Activated CD4-positive, CD25-positive, alpha-beta regulatory T cell treated with anti-CD3 and anti-CD28 coated beads, Interleukin-2, amount 50 U/mL, for 24 hours (primary cell): ENCODE measurements around the gene CT47A1.
"Not testable (repeated sequence)": the region's sequence is repeated elsewhere in the genome, so short reads cannot be mapped to it uniquely, and the experiment has no call there.

Source experiments
- ATAC-seq, 2 donors: fragments of 150-1000 bp; cut with Tn5 transposase; one replicate each; pipeline ENCODE4 v1.10.0; 2021; ENCODE audit warnings: mild to moderate bottlenecking in 1 of 2, moderate library complexity in 1 of 2

CT47A1 gene

GRCh38 chrX:120985660-120986059 lies at the start of gene CT47A1:
Gene CT47A1 (minus strand): TSS chrX:120985760. CDS start chrX:120985529, 231 bp downstream.
- not testable (repeated sequence) for ATAC-seq

GRCh38 chrX:121032531-121032930 lies 47.0 kb upstream of the CT47A1 start:
- ATAC-seq: no peak

- ATAC-seq: no peak
Observed at GRCh38 chrX:121030083-121030482, 44.5 kb upstream of the CT47A1 start.

- ATAC-seq: no peak
Observed at GRCh38 chrX:121028419-121028818, 42.9 kb upstream of the CT47A1 start.

GRCh38 chrX:121014826-121015225 lies 29.3 kb upstream of the CT47A1 start:
- no peak for ATAC-seq

GRCh38 chrX:121013897-121014455 lies 28.4 kb upstream of the CT47A1 start:
- no peak for ATAC-seq

- ATAC-seq: no peak
Observed at GRCh38 chrX:121011254-121011653, 25.7 kb upstream of the CT47A1 start.

GRCh38 chrX:121010218-121010617 lies 24.7 kb upstream of the CT47A1 start:
- ATAC-seq: no peak

GRCh38 chrX:121009764-121010163 lies 24.2 kb upstream of the CT47A1 start:
- ATAC-seq: no peak

GRCh38 chrX:121008920-121009319 lies 23.4 kb upstream of the CT47A1 start:
- ATAC-seq: no peak

GRCh38 chrX:121000589-121000988 lies 15.0 kb upstream of the CT47A1 start:
- ATAC-seq: no peak

- ATAC-seq: no peak
Observed at GRCh38 chrX:120999413-120999812, 13.9 kb upstream of the CT47A1 start.

- ATAC-seq: not testable (repeated sequence)
Observed at GRCh38 chrX:120956500-120956899, 29.1 kb downstream of the CT47A1 start, which contains the start of gene CT47A7. Gene CT47A7 (minus strand): TSS chrX:120956600. CDS start chrX:120956345, 255 bp downstream.
